PFSK-1 (cell line): ENCODE data around the gene ZNF746.

Experiments used
- FOXP2 ChIP-seq: optimal IDR thresholded peaks from 2 replicates; pipeline ENCODE3; 2011; ENCODE audit warnings: borderline replicate concordance, control low read depth, inconsistent platforms; ENCODE audit not compliant: insufficient read depth; ENCODE audit errors: extremely low read length, extremely low read depth
- POLR2AphosphoS5 ChIP-seq: IDR thresholded peaks from 2 replicates; pipeline ENCODE4 v1.6.1; 2012; ENCODE audit warnings: low read depth, mild to moderate bottlenecking, control low read depth, low read length, moderate library complexity
- SIN3A ChIP-seq: IDR thresholded peaks from 2 replicates; pipeline ENCODE4 v1.6.1; 2012; ENCODE audit warnings: mild to moderate bottlenecking, low read length, moderate library complexity, borderline replicate concordance; ENCODE audit not compliant: insufficient read depth
- TAF1 ChIP-seq: IDR thresholded peaks from 2 replicates; pipeline ENCODE4 v1.6.1; 2012; ENCODE audit warnings: low read length, control low read depth, borderline replicate concordance; ENCODE audit not compliant: insufficient read depth
- TF ChIP-seq, protein P1 (sequence below), 2 experiments: IDR thresholded peaks; 2 replicates each; pipeline versions ENCODE4 v1.6.1 to v1.8.0; 2011 to 2012; ENCODE audit warnings: low read depth in 2 of 2, low read length in 2 of 2, control low read depth in 1 of 2, inconsistent platforms in 1 of 2, mild to moderate bottlenecking in 1 of 2, moderate library complexity in 1 of 2; ENCODE audit not compliant: insufficient read depth in 1 of 2

ZNF746 gene

DNA sequence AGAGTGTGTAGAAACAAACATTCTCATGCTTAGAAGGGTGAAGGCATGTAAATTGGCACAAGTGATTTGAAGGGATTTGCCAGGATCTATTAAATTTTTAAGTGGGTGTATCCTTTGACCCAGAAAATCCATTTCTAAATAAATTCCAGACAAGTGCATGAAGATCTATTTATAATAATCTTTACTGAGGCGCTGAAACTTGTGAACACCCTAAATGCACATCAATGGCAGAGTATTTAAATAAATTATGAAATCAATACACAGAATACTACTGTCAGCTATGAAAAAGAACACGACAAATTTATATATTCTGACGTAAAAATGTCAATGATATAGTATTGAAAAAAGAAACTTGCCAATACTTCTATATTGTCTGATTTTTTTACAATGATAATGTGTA is 54.7 kb downstream of the ZNF746 start:
- no peak for TF ChIP-seq POLR2AphosphoS5
- no peak for TF ChIP-seq FOXP2
- no peak for TF ChIP-seq SIN3A
- no peak for TF ChIP-seq TAF1
- TF ChIP-seq, protein P1, sequence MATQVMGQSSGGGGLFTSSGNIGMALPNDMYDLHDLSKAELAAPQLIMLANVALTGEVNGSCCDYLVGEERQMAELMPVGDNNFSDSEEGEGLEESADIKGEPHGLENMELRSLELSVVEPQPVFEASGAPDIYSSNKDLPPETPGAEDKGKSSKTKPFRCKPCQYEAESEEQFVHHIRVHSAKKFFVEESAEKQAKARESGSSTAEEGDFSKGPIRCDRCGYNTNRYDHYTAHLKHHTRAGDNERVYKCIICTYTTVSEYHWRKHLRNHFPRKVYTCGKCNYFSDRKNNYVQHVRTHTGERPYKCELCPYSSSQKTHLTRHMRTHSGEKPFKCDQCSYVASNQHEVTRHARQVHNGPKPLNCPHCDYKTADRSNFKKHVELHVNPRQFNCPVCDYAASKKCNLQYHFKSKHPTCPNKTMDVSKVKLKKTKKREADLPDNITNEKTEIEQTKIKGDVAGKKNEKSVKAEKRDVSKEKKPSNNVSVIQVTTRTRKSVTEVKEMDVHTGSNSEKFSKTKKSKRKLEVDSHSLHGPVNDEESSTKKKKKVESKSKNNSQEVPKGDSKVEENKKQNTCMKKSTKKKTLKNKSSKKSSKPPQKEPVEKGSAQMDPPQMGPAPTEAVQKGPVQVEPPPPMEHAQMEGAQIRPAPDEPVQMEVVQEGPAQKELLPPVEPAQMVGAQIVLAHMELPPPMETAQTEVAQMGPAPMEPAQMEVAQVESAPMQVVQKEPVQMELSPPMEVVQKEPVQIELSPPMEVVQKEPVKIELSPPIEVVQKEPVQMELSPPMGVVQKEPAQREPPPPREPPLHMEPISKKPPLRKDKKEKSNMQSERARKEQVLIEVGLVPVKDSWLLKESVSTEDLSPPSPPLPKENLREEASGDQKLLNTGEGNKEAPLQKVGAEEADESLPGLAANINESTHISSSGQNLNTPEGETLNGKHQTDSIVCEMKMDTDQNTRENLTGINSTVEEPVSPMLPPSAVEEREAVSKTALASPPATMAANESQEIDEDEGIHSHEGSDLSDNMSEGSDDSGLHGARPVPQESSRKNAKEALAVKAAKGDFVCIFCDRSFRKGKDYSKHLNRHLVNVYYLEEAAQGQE (IDR thresholded peaks at IDR 0.05; ENCODE audit: insufficient read depth in 1 of 2, low read depth in 2 of 2, low read length in 2 of 2) = no peak

GRCh38 chr7:149440222-149440621 is 57.4 kb downstream of the ZNF746 start:
- TF ChIP-seq FOXP2 (no peak), SIN3A (no peak), TAF1 (no peak), POLR2AphosphoS5 (no peak)
- TF ChIP-seq, protein P1 (IDR thresholded peaks at IDR 0.05; ENCODE audit: insufficient read depth in 1 of 2, low read depth in 2 of 2, low read length in 2 of 2) = no peak

DNA sequence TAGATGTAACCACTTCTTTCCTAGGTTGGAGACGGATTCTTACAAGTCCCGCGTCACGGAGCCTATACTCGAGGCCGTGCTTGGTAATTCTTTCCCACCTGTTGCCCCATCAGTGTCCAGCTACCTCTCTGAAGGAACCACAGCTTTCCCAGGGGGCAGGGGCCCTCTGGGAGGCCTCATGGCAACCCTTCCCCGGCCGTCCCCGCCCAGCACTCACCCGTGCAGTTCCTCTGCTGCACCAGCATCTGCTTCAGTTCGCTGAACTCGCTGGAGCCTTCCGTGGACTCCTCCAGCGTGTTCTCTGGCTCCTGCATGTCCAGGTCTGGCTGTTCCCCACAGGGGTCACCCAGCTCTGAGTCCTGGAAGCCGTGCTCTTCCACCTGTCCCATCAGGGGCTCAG is 61.3 kb downstream of the ZNF746 start:
- TF ChIP-seq FOXP2 (no peak), SIN3A (no peak), POLR2AphosphoS5 (no peak), TAF1 (no peak)
- TF ChIP-seq, protein P1 (IDR thresholded peaks at IDR 0.05; ENCODE audit: insufficient read depth in 1 of 2, low read depth in 2 of 2, low read length in 2 of 2) = no peak

DNA sequence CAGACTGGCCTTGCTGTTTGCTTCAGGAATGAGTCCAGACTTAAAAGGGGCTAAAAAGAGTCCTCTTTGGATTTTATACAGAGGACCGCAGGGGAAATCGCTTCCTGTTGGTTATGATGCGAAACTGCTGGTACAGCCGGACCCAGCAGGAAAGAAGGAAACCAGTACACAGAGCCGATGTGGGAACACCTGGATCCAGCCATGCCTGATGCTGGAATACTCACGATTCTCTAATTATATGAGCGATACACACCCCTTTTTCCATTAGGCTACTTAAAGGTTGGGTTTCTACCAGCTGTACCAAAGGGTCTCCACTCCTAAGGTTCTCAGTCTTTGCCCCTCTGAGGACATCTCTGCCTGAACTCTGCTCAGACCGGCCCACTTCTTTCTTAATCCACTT is 64.5 kb downstream of the ZNF746 start:
- TF ChIP-seq TAF1 (no peak), FOXP2 (no peak)

- TF ChIP-seq SIN3A = no peak
- no peak for TF ChIP-seq TAF1
- no peak for TF ChIP-seq POLR2AphosphoS5
- TF ChIP-seq, protein P1 (IDR thresholded peaks at IDR 0.05; ENCODE audit: insufficient read depth in 1 of 2, low read depth in 2 of 2, low read length in 2 of 2) = no peak
- no peak for TF ChIP-seq FOXP2
Observed at GRCh38 chr7:149432121-149432691, 65.4 kb downstream of the ZNF746 start.
